Gastroesophageal sphincter (tissue), 3 donors: Measurements from ENCODE around the gene PLPPR4.

ENCODE experiments used
- CTCF ChIP-seq, 4 experiments: fragments of 200-600 bp in 2 of 4; fragments of 450-650 bp in 2 of 4; sonication (generic) in 1 of 4; IDR thresholded peaks; one replicate each; pipeline ENCODE4 v1.5.1; 2017 to 2019; ENCODE audit warnings: antibody characterized with exemption in 4 of 4, mild to moderate bottlenecking in 2 of 4, moderate library complexity in 2 of 4
- POLR2A ChIP-seq, 2 donors: fragments of 450-650 bp; IDR thresholded peaks; one replicate each; pipeline ENCODE4 v1.6.1; 2017; ENCODE audit warnings: antibody characterized with exemption in 2 of 2, mild to moderate bottlenecking in 2 of 2, moderate library complexity in 1 of 2
- POLR2AphosphoS5 ChIP-seq: sonication (generic); formaldehyde crosslinking; IDR thresholded peaks from one replicate; pipeline ENCODE4 v1.6.1; 2017; ENCODE audit warnings: antibody characterized with exemption

- TF ChIP-seq POLR2A (IDR thresholded peaks at IDR 0.05) = no peak
- no peak for TF ChIP-seq CTCF (IDR thresholded peaks at IDR 0.05)
- TF ChIP-seq POLR2AphosphoS5 = no peak
These were observed 88.5 kb downstream of the PLPPR4 start for GRCh38 chr1:99352821-99353220.
